ENCODE results near the gene CD7.

GRCh38 chr17:82276938-82277337 is 40.5 kb downstream of the CD7 start:
- TF ChIP-seq CTCF (conservative IDR thresholded peaks at IDR 0.05; ENCODE audit: low read length) = no peak
- TF ChIP-seq EZH2phosphoT487 (IDR thresholded peaks at IDR 0.05; ENCODE audit: borderline replicate concordance, low read depth, low read length) = no peak

Measured in OCI-LY7 (cell line).